Measurements from ENCODE around the gene ACAP2.

DNA sequence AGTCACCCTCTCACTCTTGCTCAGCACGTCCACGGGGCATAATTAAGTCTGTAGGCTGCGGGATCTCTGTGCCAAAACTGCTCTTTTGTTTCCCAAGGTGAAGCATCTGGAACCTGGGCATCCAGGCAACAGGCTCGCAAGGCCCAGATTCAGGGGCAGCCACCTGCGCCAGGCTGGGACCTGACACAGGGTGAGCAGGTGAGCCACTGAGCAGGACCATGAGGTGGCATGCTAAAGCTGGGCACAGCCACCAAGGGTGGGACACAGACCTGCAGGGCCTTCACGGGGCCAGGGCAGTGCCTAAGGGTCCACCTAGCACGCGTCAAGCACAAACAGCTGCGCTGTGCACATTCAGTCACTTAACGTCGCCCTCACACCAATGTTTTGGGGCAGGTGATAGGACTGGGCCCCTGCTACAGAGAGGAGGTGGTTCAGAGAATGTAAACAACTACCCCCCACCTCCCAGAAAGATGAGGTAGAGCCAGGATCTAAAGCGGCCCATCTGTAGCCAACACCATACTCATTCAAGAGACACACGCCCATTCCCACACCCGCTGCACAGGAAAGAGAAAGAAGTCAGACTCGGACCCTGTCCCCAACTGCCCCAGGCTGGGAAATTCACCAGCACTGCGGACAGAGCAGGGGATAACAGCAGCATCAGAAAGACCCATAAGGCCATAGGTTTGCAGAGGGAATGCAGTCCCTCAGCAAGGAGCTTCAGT, 188.2 kb downstream of the ACAP2 start:
- no peak for TF ChIP-seq POLR2A (IDR thresholded peaks at IDR 0.05; ENCODE audit: low read depth, low read length)
- no peak for TF ChIP-seq POLR2AphosphoS5 (IDR thresholded peaks at IDR 0.05; ENCODE audit: low read depth, low read length)
- TF ChIP-seq TAF1 (IDR thresholded peaks at IDR 0.05; ENCODE audit: low read depth, low read length), result no peak
- no peak for TF ChIP-seq SPI1 (IDR thresholded peaks at IDR 0.05; ENCODE audit: low read depth, low read length)

All from GM12891 (cell line).